NCI-H345 treated with DMSO at 0.1 percent for 48 hours (cell line): Measurements from ENCODE around the gene BCL2L1.

ENCODE experiments used
- DNase-seq: peaks from one replicate; lab custom pipeline; 2025; ENCODE audit not compliant: unreplicated experiment; lab: John Stamatoyannopoulos, UW

BCL2L1 gene

GRCh38 chr20:31615416-31615815, 107.3 kb downstream of the BCL2L1 start:
- DNase-seq: no peak
